Smooth muscle cell (in vitro differentiated cells): ENCODE measurements around the gene LY6G5C. TPM values are rescaled to one million over a fixed set of nuclear protein-coding genes. Genes with fewer than 3 reads are reported as not detected.

Source experiments
- DNase-seq: peaks from one replicate; lab custom pipeline; 2025; ENCODE audit not compliant: unreplicated experiment; lab: John Stamatoyannopoulos, UW
- H2AFZ ChIP-seq: fragments of 200-600 bp; sonication (generic); 2 replicates; pipeline ENCODE4 v1.6.0; 2016; ENCODE audit warnings: antibody characterized with exemption, low read depth, mild to moderate bottlenecking
- H3F3A ChIP-seq: fragments of 200-600 bp; sonication (generic); 2 replicates; pipeline ENCODE4 v1.6.0; 2017; ENCODE audit warnings: antibody characterized with exemption, low read depth
- H3K27ac ChIP-seq: fragments of 200-600 bp; sonication (generic); 2 replicates; pipeline ENCODE4 v1.5.1; 2016; ENCODE audit warnings: low read depth, mild to moderate bottlenecking
- H3K27me3 ChIP-seq: fragments of 200-600 bp; sonication (generic); 2 replicates; pipeline ENCODE4 v1.6.1; 2016; ENCODE audit warnings: low read depth, mild to moderate bottlenecking
- H3K36me3 ChIP-seq: fragments of 200-600 bp; sonication (generic); 2 replicates; pipeline ENCODE4 v1.5.1; 2016; ENCODE audit warnings: low read depth
- H3K4me1 ChIP-seq: fragments of 200-600 bp; sonication (generic); 2 replicates; pipeline ENCODE4 v1.5.1; 2016; ENCODE audit warnings: low read depth
- H3K4me2 ChIP-seq: fragments of 200-600 bp; sonication (generic); 2 replicates; pipeline ENCODE4 v1.6.0; 2016; ENCODE audit warnings: mild to moderate bottlenecking
- H3K4me3 ChIP-seq: fragments of 200-600 bp; sonication (generic); 2 replicates; pipeline ENCODE4 v1.5.1; 2016; ENCODE audit warnings: mild to moderate bottlenecking
- H3K79me2 ChIP-seq: fragments of 200-600 bp; sonication (generic); 2 replicates; pipeline ENCODE4 v1.6.0; 2016; ENCODE audit warnings: low read depth, mild to moderate bottlenecking
- H3K9ac ChIP-seq: fragments of 200-600 bp; sonication (generic); 2 replicates; pipeline ENCODE4 v1.6.0; 2016; ENCODE audit warnings: low read depth
- H3K9me3 ChIP-seq: fragments of 200-600 bp; sonication (generic); replicated peaks from 2 replicates; pipeline ENCODE4 v1.5.1; 2016; ENCODE audit warnings: low read depth
- H4K20me1 ChIP-seq: fragments of 200-600 bp; sonication (generic); 2 replicates; pipeline ENCODE4 v1.6.0; 2016; ENCODE audit warnings: low read depth
- WGBS: methylation state at CpG from one replicate; pipeline ENCODE4 v1.1.7; 2016; ENCODE audit warnings: low lambda C conversion rate; 5-methylcytosine and 5-hydroxymethylcytosine counted together
- polyA plus RNA-seq: library from polyadenylated mRNA; unstranded; fragments of >200 nt; fragmentation: Nextera tagmentation; extraction: Ambion mirVana; gene quantifications from 2 replicates; pipeline ENCODE4 v1.2.1, GENCODE V29; 2016
- total RNA-seq: library from RNA; depleted of rRNA; stranded (reverse); fragments of >200 nt; gene quantifications from 2 replicates; pipeline ENCODE4 v1.2.3, GENCODE V29; 2014
- TF ChIP-seq, protein P1 (sequence below): fragments of 200-600 bp; sonication (generic); IDR thresholded peaks from 2 replicates; pipeline ENCODE4 v1.5.1; 2017; ENCODE audit warnings: borderline replicate concordance, mild to moderate bottlenecking, antibody characterized with exemption; ENCODE audit not compliant: insufficient read depth, poor library complexity, severe bottlenecking

LY6G5C gene
- total and polyA plus RNA-seq, 2 experiments from 2014 or later, result 0.67 to 3.8 TPM

DNA sequence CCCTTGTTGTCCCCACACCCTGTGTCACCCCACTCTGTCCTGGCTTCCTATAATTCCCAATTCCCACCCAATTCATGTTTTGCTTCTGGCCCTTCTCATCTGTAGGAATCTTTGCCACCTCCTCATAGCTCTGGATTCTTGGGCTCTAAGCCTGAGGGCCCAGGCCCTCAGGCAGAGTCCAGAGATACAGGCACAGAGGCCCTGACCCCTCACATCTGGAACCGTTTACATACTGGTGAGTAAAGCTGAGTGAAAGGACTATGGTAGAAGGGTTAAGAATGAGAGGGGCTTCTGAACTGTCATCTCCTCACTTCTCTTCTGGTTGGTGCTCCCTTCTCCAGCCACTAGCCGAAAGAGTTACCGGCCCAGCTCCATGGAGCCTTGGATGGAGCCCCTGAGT, 46.7 kb downstream of the LY6G5C start:
- TF ChIP-seq, protein P1, sequence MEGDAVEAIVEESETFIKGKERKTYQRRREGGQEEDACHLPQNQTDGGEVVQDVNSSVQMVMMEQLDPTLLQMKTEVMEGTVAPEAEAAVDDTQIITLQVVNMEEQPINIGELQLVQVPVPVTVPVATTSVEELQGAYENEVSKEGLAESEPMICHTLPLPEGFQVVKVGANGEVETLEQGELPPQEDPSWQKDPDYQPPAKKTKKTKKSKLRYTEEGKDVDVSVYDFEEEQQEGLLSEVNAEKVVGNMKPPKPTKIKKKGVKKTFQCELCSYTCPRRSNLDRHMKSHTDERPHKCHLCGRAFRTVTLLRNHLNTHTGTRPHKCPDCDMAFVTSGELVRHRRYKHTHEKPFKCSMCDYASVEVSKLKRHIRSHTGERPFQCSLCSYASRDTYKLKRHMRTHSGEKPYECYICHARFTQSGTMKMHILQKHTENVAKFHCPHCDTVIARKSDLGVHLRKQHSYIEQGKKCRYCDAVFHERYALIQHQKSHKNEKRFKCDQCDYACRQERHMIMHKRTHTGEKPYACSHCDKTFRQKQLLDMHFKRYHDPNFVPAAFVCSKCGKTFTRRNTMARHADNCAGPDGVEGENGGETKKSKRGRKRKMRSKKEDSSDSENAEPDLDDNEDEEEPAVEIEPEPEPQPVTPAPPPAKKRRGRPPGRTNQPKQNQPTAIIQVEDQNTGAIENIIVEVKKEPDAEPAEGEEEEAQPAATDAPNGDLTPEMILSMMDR, result no peak
- H3K4me3 ChIP-seq, result no peak overlapping the region
- H3K4me2 ChIP-seq, result no peak overlapping the region
- DNase-seq, result no peak
- H3K36me3 ChIP-seq, result peaks cover 21% of the 10 kb centered on the region
- no peak overlapping the region for H2AFZ ChIP-seq
- peaks cover 69% of the 10 kb centered on the region for H3F3A ChIP-seq
- peaks cover 8% of the 10 kb centered on the region for H3K79me2 ChIP-seq
- no peak overlapping the region for H3K9ac ChIP-seq
- 82% methylated on average over 3 of the region's 3 CpGs for WGBS
- no peaks in the 10 kb centered on the region for H3K4me1 ChIP-seq
- peaks cover 54% of the 10 kb centered on the region for H4K20me1 ChIP-seq
- H3K27ac ChIP-seq, result peak overlapping the region; percentile 42
- no peaks in the 10 kb centered on the region for H3K27me3 ChIP-seq
- no peaks in the 10 kb centered on the region for H3K9me3 ChIP-seq

DNA sequence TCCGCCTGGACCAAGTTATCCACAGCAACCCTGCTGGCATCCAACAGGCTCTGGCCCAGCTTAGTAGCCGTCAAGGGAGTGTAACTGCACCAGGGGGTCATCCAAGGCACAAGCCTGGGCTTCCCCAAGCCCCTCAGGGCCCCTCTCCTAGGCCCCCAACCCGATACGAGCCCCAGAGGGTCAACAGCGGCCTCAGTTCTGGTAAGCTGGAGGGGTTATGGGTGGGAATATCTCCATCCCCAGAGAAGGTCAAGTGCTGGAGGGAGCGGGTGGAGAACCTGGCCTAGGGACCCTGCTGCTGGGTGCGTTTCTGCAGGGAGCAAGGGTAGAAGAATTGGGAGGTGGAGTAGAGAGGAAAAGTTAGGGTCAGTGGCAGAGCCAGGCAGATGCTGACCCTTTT, 47.4 kb downstream of the LY6G5C start:
- Histone ChIP-seq H3K27me3 (no peaks in the 10 kb centered on the region), H3F3A (peaks cover 72% of the 10 kb centered on the region), H3K9ac (no peak overlapping the region), H3K27ac (peak overlapping the region; percentile 42), H3K79me2 (peaks cover 8% of the 10 kb centered on the region), H3K4me3 (no peak overlapping the region), H3K4me1 (no peaks in the 10 kb centered on the region), H2AFZ (no peak overlapping the region), H4K20me1 (peaks cover 56% of the 10 kb centered on the region), H3K9me3 (no peaks in the 10 kb centered on the region), H3K36me3 (peaks cover 25% of the 10 kb centered on the region), H3K4me2 (no peak overlapping the region)
- no peak for DNase-seq
- TF ChIP-seq, protein P1, result no peak
- 96% methylated on average over 7 of the region's 7 CpGs for WGBS

DNA sequence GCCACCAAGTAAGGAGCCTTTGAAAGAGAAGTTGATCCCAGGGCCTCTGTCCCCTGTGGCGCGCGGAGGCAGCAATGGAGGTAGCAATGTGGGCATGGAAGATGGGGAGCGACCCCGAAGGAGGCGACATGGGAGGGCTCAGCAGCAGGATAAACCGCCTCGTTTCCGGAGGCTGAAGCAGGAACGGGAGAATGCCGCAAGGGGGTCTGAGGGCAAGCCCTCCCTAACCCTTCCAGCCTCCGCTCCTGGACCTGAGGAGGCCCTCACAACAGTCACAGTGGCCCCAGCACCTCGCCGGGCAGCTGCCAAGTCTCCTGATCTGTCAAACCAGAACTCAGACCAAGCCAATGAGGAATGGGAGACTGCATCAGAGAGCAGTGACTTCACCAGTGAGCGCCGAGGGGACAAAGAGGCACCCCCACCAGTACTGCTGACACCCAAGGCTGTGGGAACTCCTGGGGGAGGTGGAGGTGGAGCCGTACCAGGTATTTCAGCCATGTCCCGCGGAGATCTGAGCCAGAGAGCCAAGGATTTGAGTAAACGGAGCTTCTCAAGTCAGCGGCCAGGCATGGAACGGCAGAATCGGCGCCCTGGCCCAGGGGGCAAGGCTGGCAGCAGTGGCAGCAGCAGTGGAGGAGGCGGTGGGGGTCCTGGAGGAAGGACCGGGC, 48.5 kb downstream of the LY6G5C start:
- TF ChIP-seq, protein P1, result no peak
- Histone ChIP-seq H3K9ac (no peak overlapping the region), H2AFZ (no peak overlapping the region), H4K20me1 (peaks cover 66% of the 10 kb centered on the region), H3K36me3 (peaks cover 34% of the 10 kb centered on the region), H3F3A (peaks cover 67% of the 10 kb centered on the region), H3K4me3 (no peak overlapping the region), H3K27ac (no peak overlapping the region), H3K4me1 (no peaks in the 10 kb centered on the region), H3K27me3 (no peaks in the 10 kb centered on the region), H3K9me3 (no peaks in the 10 kb centered on the region), H3K79me2 (peaks cover 17% of the 10 kb centered on the region), H3K4me2 (no peak overlapping the region)
- DNase-seq, result no peak
- 95% methylated on average over 26 of the region's 26 CpGs for WGBS
